ENCODE measurements around the gene SH3GL1.

SH3GL1 gene

GRCh38 chr19:4400135-4400936, at the start of gene SH3GL1:
Gene SH3GL1 (minus strand): TSS chr19:4400547. CDS start chr19:4400368, 179 bp downstream.
- peak; percentile 90 for DNase-seq

- no peak for DNase-seq
These were observed 49.3 kb upstream of the SH3GL1 start for GRCh38 chr19:4449639-4450028.

GRCh38 chr19:4449022-4449638, 48.8 kb upstream of the SH3GL1 start:
- no peak for DNase-seq

GRCh38 chr19:4448147-4448985, 48.0 kb upstream of the SH3GL1 start:
- DNase-seq, result no peak

GRCh38 chr19:4447327-4448146, 47.2 kb upstream of the SH3GL1 start:
- no peak for DNase-seq

- no peak for DNase-seq
These were observed 46.4 kb upstream of the SH3GL1 start for GRCh38 chr19:4446704-4447200.

GRCh38 chr19:4445963-4446703, 45.8 kb upstream of the SH3GL1 start:
- no peak for DNase-seq

- no peak for DNase-seq
These were observed 44.7 kb upstream of the SH3GL1 start for GRCh38 chr19:4444765-4445741.

- no peak for DNase-seq
These were observed 43.8 kb upstream of the SH3GL1 start for GRCh38 chr19:4443966-4444764.

GRCh38 chr19:4443188-4443587, 42.8 kb upstream of the SH3GL1 start:
- no peak for DNase-seq

GRCh38 chr19:4442819-4443146, 42.4 kb upstream of the SH3GL1 start:
- DNase-seq, result no peak

- no peak for DNase-seq
These were observed 41.9 kb upstream of the SH3GL1 start for GRCh38 chr19:4441994-4442818.

- DNase-seq, result no peak
These were observed 38.9 kb upstream of the SH3GL1 start for GRCh38 chr19:4439243-4439642.

GRCh38 chr19:4437103-4437502, 36.8 kb upstream of the SH3GL1 start:
- DNase-seq, result no peak

- DNase-seq, result no peak
These were observed 35.9 kb upstream of the SH3GL1 start for GRCh38 chr19:4436231-4436630.

- no peak for DNase-seq
These were observed 34.0 kb upstream of the SH3GL1 start for GRCh38 chr19:4434391-4434790.

GRCh38 chr19:4432918-4433506, 32.7 kb upstream of the SH3GL1 start:
- no peak for DNase-seq
